DOHH2 (cell line): ENCODE measurements around the gene GRID2.

Experiments
- EZH2phosphoT487 ChIP-seq: fragments of 200-600 bp; sonication (generic); IDR thresholded peaks from 2 replicates; pipeline ENCODE4 v1.6.1; 2017; ENCODE audit warnings: borderline replicate concordance, mild to moderate bottlenecking, antibody characterized with exemption, low read length, moderate library complexity, mixed read lengths
- TF ChIP-seq, protein P1 (sequence below): fragments of 200-600 bp; sonication (generic); IDR thresholded peaks from one replicate; pipeline ENCODE4 v1.5.1; 2014; ENCODE audit warnings: antibody characterized with exemption, mild to moderate bottlenecking, low read depth, low read length; ENCODE audit not compliant: poor library complexity, severe bottlenecking

DNA sequence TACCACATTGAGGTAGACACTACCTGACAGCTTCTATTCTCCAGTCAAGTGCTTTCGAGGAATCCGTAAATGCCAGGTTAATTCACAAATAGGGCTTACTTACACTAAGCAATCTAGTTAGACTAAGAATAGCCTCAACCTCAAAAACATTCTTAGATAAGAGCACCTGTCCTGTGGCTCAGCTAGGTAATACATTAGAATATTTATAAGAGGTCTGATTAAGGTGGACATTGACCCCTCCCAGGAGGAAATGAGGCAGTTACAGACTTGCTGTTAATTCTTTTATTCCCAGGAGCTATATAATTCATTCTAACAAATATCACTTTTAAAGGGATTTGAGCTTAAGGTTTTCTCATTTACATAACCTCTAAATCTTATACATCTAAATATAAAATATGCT, 758.1 kb downstream of the GRID2 start:
- no peak for TF ChIP-seq EZH2phosphoT487
- TF ChIP-seq, protein P1, sequence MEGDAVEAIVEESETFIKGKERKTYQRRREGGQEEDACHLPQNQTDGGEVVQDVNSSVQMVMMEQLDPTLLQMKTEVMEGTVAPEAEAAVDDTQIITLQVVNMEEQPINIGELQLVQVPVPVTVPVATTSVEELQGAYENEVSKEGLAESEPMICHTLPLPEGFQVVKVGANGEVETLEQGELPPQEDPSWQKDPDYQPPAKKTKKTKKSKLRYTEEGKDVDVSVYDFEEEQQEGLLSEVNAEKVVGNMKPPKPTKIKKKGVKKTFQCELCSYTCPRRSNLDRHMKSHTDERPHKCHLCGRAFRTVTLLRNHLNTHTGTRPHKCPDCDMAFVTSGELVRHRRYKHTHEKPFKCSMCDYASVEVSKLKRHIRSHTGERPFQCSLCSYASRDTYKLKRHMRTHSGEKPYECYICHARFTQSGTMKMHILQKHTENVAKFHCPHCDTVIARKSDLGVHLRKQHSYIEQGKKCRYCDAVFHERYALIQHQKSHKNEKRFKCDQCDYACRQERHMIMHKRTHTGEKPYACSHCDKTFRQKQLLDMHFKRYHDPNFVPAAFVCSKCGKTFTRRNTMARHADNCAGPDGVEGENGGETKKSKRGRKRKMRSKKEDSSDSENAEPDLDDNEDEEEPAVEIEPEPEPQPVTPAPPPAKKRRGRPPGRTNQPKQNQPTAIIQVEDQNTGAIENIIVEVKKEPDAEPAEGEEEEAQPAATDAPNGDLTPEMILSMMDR = no peak
